GM12892 (cell line): ENCODE measurements around the gene PCP2.
A peak's percentile ranks its signal among the peaks of the same experiment; 100 is the strongest.
"Not testable (repeated sequence)": the region's sequence is repeated elsewhere in the genome, so short reads cannot be mapped to it uniquely, and the experiment has no call there.

Source experiments
- DNase-seq: peaks from one replicate; pipeline ENCODE4 v3.0.0; 2011; ENCODE audit not compliant: insufficient read length
- FAIRE-seq: peaks from 2 replicates; lab custom pipeline; 2011; peaks lifted over from hg19 to GRCh38; lab: Jason Lieb, UNC
- POLR2A ChIP-seq: IDR thresholded peaks from 2 replicates; pipeline ENCODE4 v1.6.1; 2011; ENCODE audit warnings: low read depth, low read length, control low read depth
- POLR2AphosphoS5 ChIP-seq: IDR thresholded peaks from 2 replicates; pipeline ENCODE4 v1.6.1; 2011; ENCODE audit warnings: low read depth, low read length, control low read depth
- TAF1 ChIP-seq: IDR thresholded peaks from 2 replicates; pipeline ENCODE4 v1.6.1; 2011; ENCODE audit warnings: low read depth, mild to moderate bottlenecking, control low read depth, low read length, borderline replicate concordance

Gene PCP2

DNA sequence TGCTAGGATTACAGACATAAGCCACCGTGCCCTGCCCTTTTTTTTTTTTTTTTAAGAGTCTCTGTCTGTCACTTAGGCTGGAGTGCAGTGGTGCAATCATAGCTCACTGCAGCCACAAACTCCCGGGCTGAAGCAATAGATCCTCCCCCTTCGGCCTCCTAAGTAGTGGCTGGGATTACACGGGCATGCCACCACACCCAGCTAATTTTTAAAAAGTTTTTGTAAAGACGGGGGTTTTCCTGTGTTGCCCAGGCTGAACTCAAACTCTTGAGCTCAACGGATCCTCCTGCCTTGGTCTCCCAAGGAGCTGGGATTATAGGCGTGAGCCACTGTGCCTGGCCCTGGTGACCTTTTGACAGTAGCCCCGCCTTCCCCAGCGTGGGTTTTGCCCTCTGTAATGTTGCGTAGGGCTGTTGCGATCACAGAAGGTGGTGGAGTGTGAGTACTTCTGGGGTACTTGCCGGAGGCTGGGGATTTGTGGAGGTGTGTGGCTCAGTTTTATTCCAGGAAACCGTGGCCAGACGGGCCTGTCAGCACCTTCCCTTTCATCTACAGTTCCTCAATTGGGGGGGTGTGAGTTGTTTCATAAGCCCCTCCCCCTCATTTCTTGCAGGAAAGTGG is 23.7 kb upstream of the PCP2 start:
- no peak for TF ChIP-seq TAF1
- TF ChIP-seq POLR2AphosphoS5, result no peak
- TF ChIP-seq POLR2A, result no peak
- DNase-seq (no peak), FAIRE-seq (no peak)

DNA sequence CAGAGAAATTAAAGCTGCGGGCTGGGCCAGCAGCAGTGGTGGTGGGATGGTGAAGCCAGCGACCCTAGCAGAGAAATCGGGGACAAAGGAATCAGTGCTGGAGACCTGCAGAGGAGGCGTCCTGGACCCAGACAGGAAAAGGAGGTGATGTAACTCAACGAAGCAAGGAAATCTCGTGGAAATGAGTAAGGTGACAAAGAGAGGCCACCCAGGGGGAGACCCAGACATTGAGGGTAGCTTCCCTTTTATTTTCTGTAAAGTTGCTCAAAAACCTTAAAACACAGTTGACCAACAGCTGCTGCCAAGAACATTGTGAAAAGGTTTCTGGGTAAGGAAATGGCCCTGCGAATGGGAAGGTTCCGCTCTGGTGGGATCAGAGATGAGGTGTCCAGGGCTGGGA is 22.1 kb upstream of the PCP2 start:
- no peak for TF ChIP-seq TAF1
- no peak for TF ChIP-seq POLR2AphosphoS5
- TF ChIP-seq POLR2A, result no peak
- DNase-seq, result no peak
- no peak for FAIRE-seq

GRCh38 chr19:7654401-7654800 is 20.9 kb upstream of the PCP2 start:
- no peak for FAIRE-seq
- no peak for DNase-seq

GRCh38 chr19:7652061-7652641 is 18.6 kb upstream of the PCP2 start:
- TF ChIP-seq POLR2AphosphoS5 (no peak), TAF1 (no peak), POLR2A (no peak)
- FAIRE-seq (peak; percentile 86), DNase-seq (peak; percentile 77)

More at GRCh38 chr19:7654401-7654800, 20.9 kb upstream of the PCP2 start:
- no peak for TF ChIP-seq POLR2A
- no peak for TF ChIP-seq TAF1
- TF ChIP-seq POLR2AphosphoS5, result no peak

DNA sequence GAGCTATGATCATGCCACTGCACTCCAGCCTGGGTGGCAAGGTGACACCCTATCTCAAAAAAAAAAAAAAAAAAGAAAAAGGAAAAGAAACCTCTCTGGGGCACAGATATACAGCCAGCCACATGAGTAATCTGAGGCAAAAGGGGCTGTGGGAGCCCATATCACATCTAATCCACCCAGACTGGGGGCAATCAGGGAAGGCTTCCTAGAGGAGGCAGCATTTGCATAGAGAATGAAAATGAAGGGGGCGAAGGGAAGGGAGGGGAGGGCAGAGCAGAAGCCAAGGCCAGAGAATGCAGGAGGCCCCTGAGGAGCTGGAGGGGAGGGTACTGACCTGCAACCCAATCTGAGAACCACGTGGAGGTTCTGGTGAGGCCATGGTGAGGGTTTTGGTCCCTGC is 16.6 kb upstream of the PCP2 start:
- DNase-seq, result no peak
- FAIRE-seq, result no peak
- TF ChIP-seq POLR2AphosphoS5 (no peak), POLR2A (no peak), TAF1 (no peak)

GRCh38 chr19:7648265-7649014 is 14.9 kb upstream of the PCP2 start:
- DNase-seq, result peak; percentile 16
- TF ChIP-seq POLR2A, result no peak; the same call in 1 of the 2 replicates
- no peak; the same call in 1 of the 2 replicates for TF ChIP-seq POLR2AphosphoS5
- TF ChIP-seq TAF1, result no peak
- peak; percentile 40 for FAIRE-seq

GRCh38 chr19:7647156-7647555 is 13.6 kb upstream of the PCP2 start:
- FAIRE-seq, result no peak
- TF ChIP-seq POLR2AphosphoS5 (no peak), POLR2A (no peak), TAF1 (no peak)
- DNase-seq, result no peak

DNA sequence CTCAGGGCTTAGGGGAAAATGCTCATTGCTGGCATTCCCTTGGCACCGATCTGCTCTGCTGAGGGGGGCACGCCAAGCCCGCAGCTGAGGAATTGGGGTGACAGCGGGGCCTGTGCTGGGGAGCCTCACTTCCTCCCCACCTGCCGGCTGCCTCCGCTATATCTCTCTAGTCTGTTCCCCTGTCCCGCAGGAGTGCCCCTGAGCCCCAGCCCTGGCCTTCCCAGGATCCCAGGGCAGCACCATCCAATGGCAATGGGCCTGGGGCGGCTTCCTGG is 12.8 kb upstream of the PCP2 start:
- TF ChIP-seq TAF1 (no peak), POLR2A (no peak)
- FAIRE-seq, result no peak
- no peak for DNase-seq

DNA sequence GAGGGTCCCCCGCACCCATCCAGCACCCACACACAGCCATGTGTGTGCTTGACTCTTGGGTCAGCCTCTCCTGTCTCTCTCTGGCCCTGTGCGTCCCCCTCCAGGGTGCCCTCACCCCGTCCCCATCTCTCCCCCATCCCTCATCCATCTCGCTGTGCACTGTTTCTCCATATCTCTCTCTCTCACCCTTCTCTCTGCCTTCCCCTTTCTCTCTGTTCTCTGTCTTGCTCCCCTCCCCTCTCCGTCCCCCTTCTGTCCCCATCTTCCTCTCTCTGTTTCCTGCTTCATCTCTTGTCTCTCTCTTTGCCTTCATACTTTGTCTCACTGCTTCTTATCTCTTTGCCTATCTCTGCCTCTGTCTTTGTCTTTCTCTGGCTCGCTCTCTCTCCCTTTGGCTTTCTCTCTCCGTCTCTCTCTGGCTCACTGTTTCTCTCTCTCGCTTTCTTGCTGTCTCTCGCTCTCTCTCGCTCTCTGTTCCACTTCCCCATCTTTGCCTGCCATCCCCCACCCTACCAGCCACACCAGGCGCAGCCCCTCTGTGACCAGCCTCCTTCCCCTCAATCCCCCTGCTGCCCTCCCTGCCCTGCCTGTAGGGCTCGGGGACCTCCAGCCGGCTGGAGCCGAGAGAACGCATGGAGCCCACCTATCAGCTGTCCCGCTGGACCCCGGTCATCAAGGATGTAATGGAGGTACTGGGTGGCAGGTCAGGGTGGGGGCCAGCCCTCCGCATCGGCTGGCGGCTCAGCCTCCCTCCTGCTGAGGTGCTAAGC is 12.3 kb upstream of the PCP2 start:
- no peak for TF ChIP-seq TAF1
- TF ChIP-seq POLR2AphosphoS5, result no peak
- no peak for TF ChIP-seq POLR2A
- DNase-seq (no peak), FAIRE-seq (no peak)

GRCh38 chr19:7645163-7645562 is 11.6 kb upstream of the PCP2 start:
- no peak for FAIRE-seq
- no peak for DNase-seq
- TF ChIP-seq TAF1 (no peak), POLR2AphosphoS5 (no peak), POLR2A (0 out of 2 replicates have a peak, but pooled peaks have one; percentile 29)

DNA sequence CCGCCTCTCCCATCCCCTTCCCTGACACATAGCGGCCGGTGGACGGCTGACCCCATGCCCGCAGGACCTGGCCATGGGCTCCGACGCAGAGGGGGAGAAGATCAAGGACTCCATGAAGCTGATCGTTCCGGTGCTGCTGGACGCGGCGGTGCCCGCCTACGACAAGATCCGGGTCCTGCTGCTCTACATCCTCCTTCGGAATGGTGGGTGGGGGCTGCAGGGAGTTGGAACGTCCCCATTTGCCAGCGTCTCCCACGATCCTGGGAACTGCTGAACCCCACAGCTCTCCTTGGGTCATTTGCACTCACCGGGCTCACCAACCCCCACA is 11.0 kb upstream of the PCP2 start:
- no peak for DNase-seq
- FAIRE-seq, result no peak
- no peak for TF ChIP-seq TAF1
- TF ChIP-seq POLR2A, result no peak
- TF ChIP-seq POLR2AphosphoS5, result no peak

DNA sequence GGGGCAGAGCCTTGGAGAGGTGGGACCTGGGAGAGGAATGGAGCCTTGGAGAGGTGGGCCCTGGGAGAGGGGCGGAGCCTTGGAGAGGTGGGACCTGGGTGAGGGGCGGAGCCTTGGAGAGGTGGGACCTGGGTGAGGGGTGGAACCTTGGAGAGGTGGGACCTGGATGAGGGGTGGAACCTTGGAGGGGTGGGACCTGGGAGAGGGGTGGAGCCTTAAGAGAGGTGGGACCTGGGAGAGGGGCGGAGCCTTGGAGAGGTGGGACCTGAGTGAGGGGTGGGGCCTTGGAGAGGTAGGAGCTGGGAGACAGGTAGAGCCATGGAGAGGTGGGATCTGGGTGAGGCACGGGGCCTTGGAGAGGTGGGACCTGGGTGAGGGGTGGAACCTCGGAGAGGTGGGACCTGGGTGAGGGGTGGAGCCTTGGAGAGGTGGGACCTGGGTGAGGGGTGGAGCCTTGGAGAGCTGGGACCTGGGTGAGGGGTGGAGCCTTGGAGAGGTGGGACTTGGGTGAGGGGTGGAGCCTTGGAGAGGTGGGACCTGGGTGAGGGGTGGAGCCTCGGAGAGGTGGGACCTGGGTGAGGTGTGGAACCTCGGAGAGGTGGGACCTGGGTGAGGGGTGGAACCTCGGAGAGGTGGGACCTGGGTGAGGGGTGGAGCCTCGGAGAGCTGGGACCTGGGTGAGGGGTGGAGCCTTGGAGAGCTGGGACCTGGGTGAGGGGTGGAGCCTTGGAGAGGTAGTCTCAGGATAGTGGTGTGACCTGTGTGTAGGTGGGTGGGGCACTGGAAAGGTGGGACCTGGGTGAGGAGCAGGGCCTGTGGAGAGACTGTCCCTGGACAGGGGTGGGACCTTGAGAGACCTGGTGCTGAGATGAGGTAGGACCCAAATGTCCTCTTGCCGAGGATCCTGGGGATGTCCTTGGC is 10.4 kb upstream of the PCP2 start:
- not testable (repeated sequence) for DNase-seq, FAIRE-seq
